Iris pigment epithelial cell (primary cell): ENCODE measurements around the gene DCST1.

ENCODE experiments used
- DNase-seq: peaks from one replicate; pipeline ENCODE4 v3.0.0-alpha.2; 2011; ENCODE audit warnings: low read depth

The DCST1 gene

DNA sequence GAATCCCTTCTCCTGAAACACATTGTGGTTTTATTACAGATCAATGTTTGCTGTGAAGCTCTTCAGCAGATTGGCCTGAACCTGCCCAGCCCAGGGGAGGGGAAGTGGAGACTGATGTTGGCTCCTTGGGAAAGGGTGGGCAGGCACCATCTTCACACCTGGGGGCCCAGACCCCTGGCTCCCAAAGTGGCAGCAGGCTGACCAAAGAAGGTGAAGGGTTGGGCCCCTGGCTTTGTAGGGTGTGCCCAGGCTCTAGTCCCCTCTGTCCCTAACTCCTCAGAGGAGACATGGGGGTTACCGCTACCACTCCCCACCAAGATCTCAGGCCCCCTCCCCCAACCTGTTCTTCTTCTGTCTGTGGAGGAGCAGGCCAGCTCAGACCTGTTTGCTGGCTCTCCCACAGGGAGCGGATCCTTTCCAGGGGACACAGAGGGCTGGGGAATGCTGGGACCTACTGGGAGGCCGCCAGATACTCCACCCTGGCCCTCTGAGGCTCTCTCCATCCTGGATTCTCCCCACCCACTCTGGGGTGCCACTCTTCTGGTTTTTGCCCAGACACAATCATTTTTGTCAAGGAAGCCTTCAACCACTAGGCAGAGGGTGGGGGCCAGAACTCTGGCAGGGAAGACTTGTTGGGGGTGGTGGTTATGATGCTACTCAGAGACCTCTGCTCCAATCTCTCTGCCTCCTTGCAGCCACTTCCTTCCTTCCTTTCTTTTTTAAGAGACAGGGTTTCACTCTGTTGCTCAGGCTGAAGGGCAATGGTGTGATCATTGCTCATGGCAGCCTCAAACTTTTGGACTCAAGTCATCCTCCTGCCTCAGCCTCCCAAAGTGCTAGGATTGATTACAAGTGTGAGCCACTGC lies 40.0 kb downstream of the DCST1 start:
- no peak for DNase-seq

DNA sequence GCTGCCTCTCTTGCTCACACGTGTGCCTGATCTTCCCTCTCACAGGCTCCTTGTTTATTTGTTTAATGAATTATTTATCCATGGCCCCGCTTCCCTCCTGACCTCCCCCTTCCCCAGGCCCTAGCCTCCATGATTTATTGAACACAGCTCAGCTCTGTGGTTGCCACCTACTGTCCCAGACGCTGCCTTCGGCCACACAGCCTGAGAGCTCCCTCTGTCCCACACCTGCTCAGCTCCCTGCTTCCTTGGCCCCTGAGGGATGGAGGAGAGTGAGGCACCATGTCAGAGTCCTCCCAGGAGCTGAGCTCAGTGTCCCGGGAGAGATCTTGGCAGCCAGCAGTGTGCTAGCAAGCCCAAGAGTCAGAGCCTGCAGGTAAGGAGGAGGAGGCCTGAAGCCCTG lies 41.9 kb downstream of the DCST1 start:
- DNase-seq = no peak

DNA sequence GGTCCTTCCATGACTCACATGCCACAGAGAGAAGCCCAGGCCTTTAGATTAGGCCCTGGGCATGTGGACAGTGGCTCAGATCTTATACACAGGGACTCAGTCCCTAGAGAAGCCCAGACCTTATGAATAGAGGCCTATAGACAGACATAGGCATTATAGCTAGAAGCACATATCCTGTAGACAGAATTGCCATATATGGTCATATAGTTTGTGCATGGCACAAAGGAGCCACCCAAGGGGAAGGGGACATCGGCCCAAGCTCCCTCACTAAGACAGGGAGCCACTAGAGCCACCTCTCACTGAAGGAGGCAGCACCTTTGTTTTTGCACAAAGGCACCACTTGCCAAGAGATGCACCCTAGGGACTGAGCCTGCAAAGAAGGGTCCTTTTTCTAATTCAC lies 42.7 kb downstream of the DCST1 start:
- no peak for DNase-seq

DNA sequence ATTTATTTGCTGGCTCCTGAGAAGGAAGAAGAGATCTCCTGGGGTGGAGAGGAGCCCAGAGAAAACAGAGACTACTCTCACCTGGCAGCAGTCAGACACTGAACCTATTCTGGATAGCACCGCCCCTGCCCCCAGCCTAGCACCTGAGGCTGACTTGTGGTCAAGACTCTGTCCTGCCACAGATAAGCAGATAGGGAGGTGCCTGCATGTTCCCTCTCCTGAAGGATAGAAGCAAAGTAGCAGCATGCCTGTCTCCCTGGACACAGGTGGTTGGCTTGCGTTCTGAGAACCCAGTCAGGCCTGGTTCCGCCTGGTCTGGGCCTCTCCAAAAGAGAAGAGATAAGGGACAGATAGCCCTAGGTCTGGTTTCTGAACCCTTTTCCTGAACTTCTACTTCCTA lies 43.7 kb downstream of the DCST1 start:
- no peak for DNase-seq

DNA sequence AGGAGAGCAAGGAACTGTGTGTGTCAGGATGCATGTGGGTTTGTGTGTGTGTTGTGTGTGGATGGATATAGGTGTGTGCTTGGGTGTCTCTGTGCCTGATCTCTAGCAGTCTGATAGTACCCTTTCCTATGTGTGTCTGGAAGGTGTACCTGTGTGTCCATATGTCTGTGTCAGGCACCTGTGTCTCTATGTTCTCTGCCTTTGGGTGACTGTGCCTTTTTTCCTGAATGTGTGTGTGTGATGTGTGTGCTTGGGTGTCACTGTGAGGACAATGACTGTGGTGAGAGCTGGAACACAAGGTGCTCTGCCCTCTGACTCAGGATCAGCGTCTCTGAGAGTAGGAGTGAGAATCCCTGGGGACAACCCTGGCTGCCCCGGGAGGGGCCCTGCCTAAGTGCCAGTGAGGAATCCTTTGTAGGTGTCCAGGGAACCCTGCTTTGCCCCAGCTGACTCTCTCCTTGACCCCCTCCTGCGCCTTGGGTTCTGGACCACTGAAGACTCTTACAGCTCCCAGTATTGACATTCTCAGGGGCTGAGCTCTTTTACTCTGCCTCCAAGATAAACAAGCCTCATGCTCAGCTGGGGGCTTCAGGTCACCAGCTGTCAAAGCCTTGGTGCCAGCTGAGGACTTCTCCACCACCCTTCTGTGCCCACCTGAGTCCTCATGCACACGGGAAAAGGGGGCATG lies 44.3 kb downstream of the DCST1 start:
- no peak for DNase-seq

DNA sequence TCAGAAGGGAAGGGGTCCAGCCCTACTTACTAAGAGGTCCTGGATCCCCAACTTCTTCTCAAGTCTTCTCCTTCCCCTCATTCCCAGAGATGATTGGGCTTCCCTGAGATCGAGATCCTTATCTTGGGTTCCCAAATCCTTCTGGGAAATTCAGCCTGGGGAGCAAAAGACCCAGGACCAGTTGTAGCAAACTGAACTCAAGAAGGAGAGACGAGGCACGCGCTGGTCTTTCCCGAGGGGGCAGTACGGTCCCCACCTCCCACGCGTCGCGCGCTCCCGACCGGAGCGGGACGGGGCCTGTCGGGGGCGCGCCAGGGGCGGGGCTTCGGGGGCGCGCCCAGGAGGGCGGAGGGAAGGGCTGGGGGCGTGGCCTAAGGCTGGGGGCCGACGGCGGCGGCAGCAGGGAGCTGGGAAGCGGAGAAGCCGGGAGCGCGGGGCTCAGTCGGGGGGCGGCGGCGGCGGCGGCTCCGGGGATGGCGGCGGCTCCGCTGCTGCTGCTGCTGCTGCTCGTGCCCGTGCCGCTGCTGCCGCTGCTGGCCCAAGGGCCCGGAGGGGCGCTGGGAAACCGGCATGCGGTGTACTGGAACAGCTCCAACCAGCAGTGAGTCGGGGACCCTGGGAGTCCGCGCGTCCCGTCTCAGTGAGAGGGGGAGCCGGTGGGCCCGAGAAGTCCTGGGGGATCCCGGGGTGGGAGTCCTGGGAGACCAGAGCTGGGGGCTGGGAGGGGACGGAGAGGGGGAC lies 45.0 kb downstream of the DCST1 start, which contains the start of gene EFNA3:
Gene EFNA3, plus strand, starts transcription at position 369 of the 741 bp plus-strand sequence. Its CDS starts 105 bp downstream, at position 474.
- peak; percentile 40 for DNase-seq

DNA sequence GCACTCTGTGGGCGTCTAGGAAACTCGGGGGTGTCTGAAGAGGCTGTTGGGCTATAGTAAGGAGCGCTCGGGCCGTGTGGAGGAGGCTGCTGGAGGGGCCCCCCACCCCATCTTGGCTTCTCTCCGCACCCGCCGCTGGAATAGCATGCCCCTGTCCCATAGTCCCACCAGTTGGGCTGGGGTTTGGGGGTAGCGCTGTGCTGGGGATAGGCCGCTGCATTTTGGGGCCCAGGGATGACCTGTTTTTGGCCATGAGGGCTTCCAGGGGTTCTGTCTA lies 45.5 kb downstream of the DCST1 start:
- no peak for DNase-seq

DNA sequence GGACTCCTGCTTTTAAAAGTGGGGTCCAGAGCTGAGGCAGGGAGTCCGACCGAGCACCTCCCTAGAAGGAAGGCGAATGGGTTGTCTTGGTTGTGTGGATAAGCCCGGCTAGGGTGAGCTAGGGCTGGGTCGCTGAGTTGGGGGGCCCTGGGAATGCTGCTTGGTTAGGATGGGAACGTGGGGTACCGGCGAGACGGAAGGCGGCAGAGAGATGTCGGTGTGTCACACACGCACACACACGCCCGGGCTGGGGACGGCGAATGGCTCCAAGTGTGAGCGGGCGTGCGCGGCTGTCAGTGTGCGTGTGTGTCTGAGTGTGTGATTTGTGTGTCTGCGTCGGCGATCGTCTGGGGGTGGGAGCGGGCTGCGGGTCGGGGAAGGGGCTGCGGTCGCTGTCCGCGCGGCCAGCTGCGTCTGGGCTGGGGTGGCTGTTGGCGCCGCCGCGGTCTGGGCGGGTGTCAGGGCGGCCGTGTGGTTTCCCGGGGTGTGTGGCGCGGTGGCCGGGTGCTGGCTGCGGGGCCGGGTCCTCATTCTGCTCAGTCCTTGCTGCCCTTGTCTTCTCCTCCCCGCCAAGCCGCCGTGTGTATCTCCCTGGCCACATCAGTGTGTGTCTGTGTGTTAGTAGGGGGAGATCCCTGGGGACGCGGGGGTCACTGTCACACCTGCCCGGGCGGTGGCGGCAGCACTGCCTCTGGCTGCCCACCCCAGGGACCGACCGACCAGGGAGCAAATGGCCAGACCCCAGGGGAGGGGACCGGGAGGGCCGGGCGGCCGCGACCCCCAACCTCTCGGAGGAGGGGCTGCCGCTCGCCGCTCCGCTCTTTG lies 46.1 kb downstream of the DCST1 start:
- DNase-seq = no peak

DNA sequence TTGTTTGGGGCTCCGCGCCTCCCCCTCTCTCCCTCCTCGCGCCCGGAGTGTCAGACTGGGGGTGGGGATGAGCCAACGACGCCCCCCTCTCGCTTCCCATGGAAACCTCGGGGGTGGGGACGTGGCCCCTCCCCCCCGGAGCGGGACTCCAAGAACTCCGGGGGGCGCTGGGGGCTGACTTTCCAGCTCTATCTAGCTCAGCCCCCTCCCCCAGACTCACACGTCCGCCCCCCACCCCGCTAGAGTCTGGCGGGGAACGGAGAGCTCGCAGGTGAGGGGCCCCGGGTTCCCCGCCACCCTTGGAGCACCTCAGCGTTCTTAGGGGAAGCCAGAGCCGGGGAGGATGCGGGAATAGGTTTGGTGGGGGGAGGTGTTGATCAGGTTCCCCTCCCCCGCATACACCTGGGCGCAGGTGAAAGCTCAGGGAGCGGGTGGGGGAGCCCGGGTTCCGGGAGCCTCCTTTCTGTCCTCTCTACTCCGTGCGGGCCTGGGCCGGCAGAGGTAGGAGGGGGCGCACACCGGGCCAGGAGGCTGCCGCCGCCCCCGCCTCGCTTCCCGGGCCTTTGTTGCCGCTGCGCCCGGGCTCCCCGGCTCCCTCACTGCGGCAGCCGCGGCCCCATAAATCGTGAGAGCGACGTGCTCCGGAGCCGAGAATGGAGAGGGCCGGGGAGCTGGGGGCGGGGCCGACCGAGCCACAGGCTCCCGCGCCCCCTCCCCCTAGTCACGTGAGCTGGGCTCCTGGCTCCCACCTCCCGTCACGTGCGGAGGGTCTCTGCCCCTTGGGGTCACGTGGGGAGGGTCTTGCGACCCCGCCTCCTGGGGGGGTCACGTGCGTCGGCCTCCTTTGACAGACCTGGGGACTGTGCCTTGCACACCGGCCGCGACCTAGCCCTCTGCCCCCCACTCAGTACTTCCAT lies 46.9 kb downstream of the DCST1 start:
- DNase-seq = no peak

DNA sequence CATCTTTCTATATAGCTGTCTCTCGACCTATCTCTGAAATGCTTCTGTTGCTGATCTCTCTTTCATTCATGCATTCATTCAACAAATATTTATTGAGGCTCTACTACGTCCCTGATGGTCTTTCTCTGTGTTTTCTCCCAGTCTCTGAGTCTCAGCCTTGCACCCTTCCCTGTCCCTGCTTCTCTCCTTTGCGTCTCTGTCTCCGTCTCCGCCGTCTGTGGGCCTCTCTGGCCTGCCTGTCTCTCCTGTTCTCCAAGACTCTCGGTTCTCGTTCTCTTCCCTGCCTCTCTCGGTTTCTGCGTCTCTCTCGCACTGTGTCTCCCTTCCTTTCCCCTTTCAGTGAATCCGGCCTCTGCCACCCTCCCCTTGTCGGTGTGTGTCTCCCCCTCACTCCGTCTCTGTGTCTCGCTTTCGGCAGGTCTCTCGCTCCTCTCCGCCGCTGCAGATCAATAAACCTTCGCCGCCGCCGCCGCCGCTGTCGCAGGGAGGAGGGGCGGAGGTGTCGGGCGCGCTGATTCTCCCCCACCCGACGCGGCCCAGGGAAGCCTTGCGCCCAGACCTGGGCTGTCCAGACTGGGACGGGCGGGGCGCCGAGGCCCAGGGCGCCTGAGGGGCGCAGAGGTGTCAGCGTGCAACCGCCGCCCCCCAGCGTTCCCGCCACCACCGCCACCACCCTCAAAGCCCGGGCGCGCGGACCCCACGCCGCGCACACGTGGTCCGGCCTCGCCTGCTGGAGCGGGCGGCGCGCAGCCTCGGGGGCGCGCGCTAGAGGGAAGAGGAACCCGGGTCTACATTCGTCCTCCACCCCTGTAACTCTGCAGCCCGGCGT lies 48.1 kb downstream of the DCST1 start:
- no peak for DNase-seq

DNA sequence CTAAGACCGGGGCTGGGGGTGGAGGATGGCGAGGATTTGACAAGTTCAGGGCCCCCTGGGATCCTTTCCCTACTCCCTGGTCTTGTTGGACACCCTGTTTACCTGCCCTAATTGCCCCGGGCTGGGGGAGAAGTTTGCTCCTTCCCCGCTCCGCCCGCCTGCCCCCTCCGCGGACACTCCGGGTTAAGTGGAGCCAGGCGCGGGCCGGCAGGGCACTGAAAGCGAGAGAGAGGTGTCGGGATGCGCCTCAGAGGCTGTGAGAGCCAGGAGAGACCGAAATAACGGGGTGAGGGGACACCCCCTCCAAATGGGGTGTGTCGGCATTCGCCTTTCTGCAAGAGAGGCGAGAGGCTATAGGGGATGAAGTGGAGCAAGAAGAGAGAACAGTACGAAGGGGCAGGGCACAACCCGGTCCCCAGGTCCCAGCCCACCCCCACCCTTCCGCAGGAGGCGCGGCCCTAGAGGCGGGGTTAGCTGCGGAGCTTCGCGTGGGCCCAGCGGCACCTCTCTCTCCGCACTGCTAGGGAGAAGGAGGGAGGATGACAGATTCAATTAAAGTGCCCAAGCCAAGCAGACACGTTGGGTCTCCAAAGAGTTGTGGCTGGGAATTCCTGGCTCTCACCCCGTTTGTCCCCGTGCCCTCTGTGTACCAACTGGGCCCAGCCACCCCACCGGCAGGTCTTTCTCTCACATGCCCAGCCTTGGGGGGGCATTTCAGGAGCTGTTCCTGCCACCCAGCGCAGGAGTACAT lies 48.9 kb downstream of the DCST1 start:
- DNase-seq = no peak

DNA sequence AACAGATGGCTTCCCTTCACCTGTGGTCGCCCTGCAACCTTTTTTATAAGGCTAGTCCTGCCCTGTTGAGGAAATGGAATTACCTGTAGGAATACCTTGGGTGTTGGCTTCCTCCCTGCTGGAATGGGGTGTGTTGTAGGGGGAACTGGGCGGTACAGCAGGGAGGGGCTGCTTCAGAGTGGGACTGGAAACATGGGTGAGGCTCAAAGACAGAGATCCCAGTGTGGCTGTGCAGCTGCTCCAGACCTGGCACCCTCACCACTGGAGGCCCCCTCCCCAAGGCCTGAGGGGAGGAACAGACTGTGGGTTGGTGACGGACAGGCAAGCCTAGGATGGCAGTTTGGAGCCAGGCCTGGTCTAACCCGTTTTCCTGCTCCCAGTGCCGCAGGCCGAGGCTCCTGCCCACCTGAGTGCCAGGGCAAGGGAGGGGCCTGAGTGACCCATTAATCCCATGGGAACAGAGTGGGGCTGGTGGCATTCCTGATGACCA lies 49.5 kb downstream of the DCST1 start:
- no peak for DNase-seq

DNA sequence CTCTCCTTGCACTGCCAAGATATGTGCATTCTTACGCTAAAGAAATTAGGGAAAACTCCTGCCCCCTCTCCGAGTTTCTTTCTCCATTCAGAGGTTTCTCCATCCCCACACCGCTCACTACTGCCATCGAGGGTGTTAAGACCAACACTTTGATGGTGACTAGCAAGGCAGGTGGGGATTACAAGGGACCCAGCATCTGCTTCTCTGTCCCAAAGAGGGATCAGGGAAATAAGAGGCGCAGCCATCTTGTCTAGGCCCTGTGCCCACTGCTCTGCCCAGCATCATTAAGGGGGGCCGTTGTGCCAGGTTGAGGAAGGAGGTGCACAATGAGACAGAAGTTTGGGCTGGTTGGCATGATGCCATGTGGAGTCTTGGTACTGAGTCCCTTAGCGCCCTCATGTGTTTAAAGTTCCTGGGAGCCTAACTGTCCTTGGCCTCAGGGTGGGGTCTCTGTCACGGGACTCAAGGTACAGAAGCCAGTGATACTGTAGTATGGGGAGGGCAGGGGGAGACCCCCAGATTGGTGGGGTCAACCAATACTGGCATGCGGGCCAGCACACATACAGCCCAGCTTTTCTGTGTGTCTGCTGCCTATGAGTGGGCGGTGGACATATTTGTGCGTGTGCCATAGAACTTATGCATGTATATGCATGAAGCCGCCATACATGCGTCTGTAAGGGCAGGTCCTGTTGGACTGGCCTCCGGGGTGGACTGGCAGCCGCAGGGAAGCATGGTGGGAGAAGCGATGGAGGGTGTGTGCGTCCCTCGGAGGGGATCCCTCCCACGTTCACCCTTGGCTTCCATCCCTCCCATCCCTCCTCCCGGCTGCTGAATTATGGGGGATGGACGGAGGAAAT lies 50.5 kb downstream of the DCST1 start:
- DNase-seq = no peak

DNA sequence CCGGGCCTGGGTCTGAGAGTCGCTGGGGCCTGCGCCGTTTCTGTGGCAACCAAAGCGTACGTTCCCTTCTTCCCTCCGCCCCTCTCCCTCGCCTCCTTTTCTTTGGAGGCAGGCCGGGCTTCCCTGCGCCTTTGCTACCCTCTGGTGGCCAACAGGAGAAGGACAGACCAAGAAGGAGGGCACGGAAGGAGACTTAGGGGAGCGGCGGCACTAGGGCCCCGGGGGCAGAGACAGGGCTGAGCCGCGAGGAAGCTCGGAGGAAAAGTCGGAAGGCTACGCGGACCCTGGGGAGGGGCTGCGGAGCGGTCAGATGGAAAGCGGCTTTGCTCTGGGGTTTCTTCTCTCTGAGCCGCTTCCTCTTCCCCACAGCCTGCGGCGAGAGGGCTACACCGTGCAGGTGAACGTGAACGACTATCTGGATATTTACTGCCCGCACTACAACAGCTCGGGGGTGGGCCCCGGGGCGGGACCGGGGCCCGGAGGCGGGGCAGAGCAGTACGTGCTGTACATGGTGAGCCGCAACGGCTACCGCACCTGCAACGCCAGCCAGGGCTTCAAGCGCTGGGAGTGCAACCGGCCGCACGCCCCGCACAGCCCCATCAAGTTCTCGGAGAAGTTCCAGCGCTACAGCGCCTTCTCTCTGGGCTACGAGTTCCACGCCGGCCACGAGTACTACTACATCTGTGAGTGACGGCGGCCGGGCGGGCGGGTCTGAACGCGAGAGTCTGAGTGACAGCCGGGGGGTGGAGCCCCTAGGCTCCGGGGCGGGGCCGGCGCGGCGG lies 51.3 kb downstream of the DCST1 start:
- peak; percentile 93 for DNase-seq

DNA sequence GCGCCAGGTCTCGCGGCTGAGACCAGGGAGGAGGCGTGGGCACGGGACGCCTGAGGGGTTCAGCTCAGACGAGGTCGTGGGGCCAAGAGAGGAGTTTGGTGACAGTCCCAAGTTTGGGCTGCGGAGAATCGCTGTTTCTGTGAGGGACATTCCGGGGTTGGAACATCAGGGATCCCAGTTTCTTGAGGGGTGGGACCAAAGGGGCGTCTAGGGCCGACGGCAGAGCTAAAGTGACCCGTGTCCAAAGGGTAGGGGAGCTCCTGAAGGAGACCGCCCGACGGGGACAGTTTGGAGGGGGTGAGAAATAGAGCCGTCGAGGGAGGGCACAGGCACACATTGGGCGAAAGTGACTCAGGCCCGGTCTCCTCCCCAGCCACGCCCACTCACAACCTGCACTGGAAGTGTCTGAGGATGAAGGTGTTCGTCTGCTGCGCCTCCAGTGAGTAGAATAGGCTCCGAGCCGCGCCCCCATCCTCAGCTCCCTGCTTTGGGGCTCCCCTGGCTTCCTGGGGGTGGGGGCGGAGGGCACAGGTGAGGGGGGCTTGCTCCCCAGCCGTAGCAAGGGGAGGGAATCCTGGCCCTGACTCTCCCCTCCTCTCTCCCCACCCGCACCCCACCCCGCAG lies 52.0 kb downstream of the DCST1 start:
- no peak for DNase-seq

DNA sequence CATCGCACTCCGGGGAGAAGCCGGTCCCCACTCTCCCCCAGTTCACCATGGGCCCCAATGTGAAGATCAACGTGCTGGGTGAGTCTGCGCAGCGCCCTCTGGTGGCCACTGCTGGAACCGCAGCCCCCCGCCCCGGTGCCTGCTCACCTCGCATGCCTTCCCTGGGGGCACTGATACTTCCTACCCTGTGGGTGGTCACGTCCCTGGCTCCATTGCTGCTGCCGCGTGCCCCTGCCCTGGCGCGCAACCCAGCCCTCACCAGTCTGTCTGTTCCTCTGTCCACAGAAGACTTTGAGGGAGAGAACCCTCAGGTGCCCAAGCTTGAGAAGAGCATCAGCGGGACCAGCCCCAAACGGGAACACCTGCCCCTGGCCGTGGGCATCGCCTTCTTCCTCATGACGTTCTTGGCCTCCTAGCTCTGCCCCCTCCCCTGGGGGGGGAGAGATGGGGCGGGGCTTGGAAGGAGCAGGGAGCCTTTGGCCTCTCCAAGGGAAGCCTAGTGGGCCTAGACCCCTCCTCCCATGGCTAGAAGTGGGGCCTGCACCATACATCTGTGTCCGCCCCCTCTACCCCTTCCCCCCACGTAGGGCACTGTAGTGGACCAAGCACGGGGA lies 52.6 kb downstream of the DCST1 start:
- DNase-seq = peak; percentile 36
